SK-N-SH (cell line): Measurements from ENCODE around the gene LRIT3. TPM values are rescaled to one million over a fixed set of nuclear protein-coding genes. Genes with fewer than 3 reads are reported as not detected.

ENCODE experiments used
- CTCF ChIA-PET: fragments of 300-600, 350-600 bp; formaldehyde crosslinking; extraction: SDS; loops from one replicate; lab custom pipeline; 2021; lab: Yijun Ruan, JAX
- POLR2A ChIA-PET: fragments of 350-600 bp; sonication (Branson Sonifier 250); formaldehyde crosslinking; extraction: SDS; loops from one replicate; lab custom pipeline; 2020; ENCODE audit warnings: antibody characterized with exemption, inconsistent platforms; lab: Yijun Ruan, JAX
- DNase-seq: peaks from one replicate; pipeline ENCODE4 v3.0.0; 2012
- H2AFZ ChIP-seq: fragments of 200-600 bp; sonication (generic); 2 replicates; pipeline ENCODE4 v1.8.1; 2016; ENCODE audit warnings: antibody characterized with exemption, mild to moderate bottlenecking, low read depth
- H3F3A ChIP-seq: fragments of 200-600 bp; sonication (generic); replicated peaks from 2 replicates; pipeline ENCODE3; 2016; ENCODE audit warnings: antibody characterized with exemption, mild to moderate bottlenecking; ENCODE audit not compliant: insufficient read depth
- H3K27ac ChIP-seq, 2 experiments: fragments of 200-500 bp in 1 of 2; fragments of 200-600 bp in 1 of 2; sonication (Bioruptor generic) in 1 of 2; sonication (generic), shearing (Covaris generic) in 1 of 2; 2 replicates each; pipeline versions ENCODE4 v1.5.1 to v1.6.1; 2014 to 2016; ENCODE audit warnings: low read depth in 2 of 2, inconsistent platforms in 1 of 2, low read length in 1 of 2, mild to moderate bottlenecking in 1 of 2, mixed read lengths in 1 of 2
- H3K27me3 ChIP-seq: fragments of 200-600 bp; sonication (generic), shearing (Covaris generic); 2 replicates; pipeline ENCODE4 v1.6.1; 2016; ENCODE audit warnings: mixed run types; ENCODE audit not compliant: insufficient read depth
- H3K36me3 ChIP-seq, 2 experiments: fragments of 200-500 bp in 1 of 2; fragments of 200-600 bp in 1 of 2; sonication (Bioruptor generic) in 1 of 2; sonication (generic) in 1 of 2; replicated peaks in 1 of 2; 2 replicates each; pipeline versions ENCODE3 to v1.5.1; 2014 to 2016; ENCODE audit warnings: low read length in 1 of 2, mild to moderate bottlenecking in 1 of 2; ENCODE audit not compliant: insufficient read depth in 2 of 2, control insufficient read depth in 1 of 2
- H3K4me1 ChIP-seq, 2 experiments: fragments of 200-500 bp in 1 of 2; fragments of 200-600 bp in 1 of 2; sonication (Bioruptor generic) in 1 of 2; sonication (generic), shearing (Covaris generic) in 1 of 2; 2 replicates each; pipeline versions ENCODE4 v1.5.1 to v1.6.1; 2014 to 2016; ENCODE audit warnings: low read depth in 1 of 2, low read length in 1 of 2, mixed run types in 1 of 2; ENCODE audit not compliant: insufficient read depth in 2 of 2, control insufficient read depth in 1 of 2
- H3K4me2 ChIP-seq: fragments of 200-600 bp; sonication (generic), shearing (Covaris generic); 2 replicates; pipeline ENCODE4 v1.6.1; 2017; ENCODE audit warnings: mixed run types
- H3K4me3 ChIP-seq, 2 experiments: fragments of 200-500 bp in 1 of 2; fragments of 200-600 bp in 1 of 2; sonication (Bioruptor generic) in 1 of 2; sonication (generic), shearing (Covaris generic) in 1 of 2; 2 replicates each; pipeline versions ENCODE4 v1.5.1 to v1.8.1; 2014 to 2016; ENCODE audit warnings: low read depth in 2 of 2, inconsistent platforms in 1 of 2, low read length in 1 of 2, mild to moderate bottlenecking in 1 of 2, mixed read lengths in 1 of 2, moderate library complexity in 1 of 2
- H3K79me2 ChIP-seq: fragments of 200-600 bp; sonication (generic); 2 replicates; pipeline ENCODE4 v1.8.1; 2017; ENCODE audit warnings: mild to moderate bottlenecking; ENCODE audit not compliant: insufficient read depth
- H3K9ac ChIP-seq: fragments of 200-600 bp; sonication (generic); 2 replicates; pipeline ENCODE4 v1.6.1; 2017; ENCODE audit warnings: mixed run types
- H3K9me2 ChIP-seq: fragments of 200-600 bp; sonication (generic); 2 replicates; pipeline ENCODE4 v1.6.1; 2017; ENCODE audit warnings: mixed run types
- H3K9me3 ChIP-seq: fragments of 200-600 bp; sonication (generic); 2 replicates; pipeline ENCODE4 v1.6.1; 2017; ENCODE audit warnings: mixed run types, mild to moderate bottlenecking, moderate library complexity
- H4K20me1 ChIP-seq: fragments of 200-600 bp; sonication (generic); 2 replicates; pipeline ENCODE4 v1.6.1; 2017; ENCODE audit warnings: mild to moderate bottlenecking, mixed run types; ENCODE audit not compliant: insufficient read depth
- CHD2 ChIP-seq: fragments of 150-350 bp; IDR thresholded peaks from 2 replicates; pipeline ENCODE4 v1.6.1; 2018; ENCODE audit warnings: low read length; ENCODE audit not compliant: partially characterized antibody
- CTCF ChIP-seq: fragments of 200-600 bp; sonication (generic); IDR thresholded peaks from 2 replicates; pipeline ENCODE4 v1.6.1; 2017; ENCODE audit warnings: antibody characterized with exemption, mild to moderate bottlenecking, moderate library complexity
- ELF1 ChIP-seq: IDR thresholded peaks from 2 replicates; pipeline ENCODE4 v1.4.0; 2012
- EP300 ChIP-seq, 2 experiments: IDR thresholded peaks; 2 replicates each; pipeline versions ENCODE4 v1.4.0 to v1.6.1; 2012; ENCODE audit warnings: borderline replicate concordance in 1 of 2, low read depth in 1 of 2, low read length in 1 of 2
- EZH2phosphoT487 ChIP-seq: fragments of 200-600 bp; sonication (generic); IDR thresholded peaks from 2 replicates; pipeline ENCODE4 v1.6.1; 2017; ENCODE audit warnings: low read depth, mixed run types, mild to moderate bottlenecking, antibody characterized with exemption, moderate library complexity, borderline replicate concordance
- FOXM1 ChIP-seq: IDR thresholded peaks from 2 replicates; pipeline ENCODE4 v1.4.0; 2012; ENCODE audit warnings: low read depth, mild to moderate bottlenecking
- GABPA ChIP-seq: IDR thresholded peaks from 2 replicates; pipeline ENCODE4 v1.4.0; 2012; ENCODE audit warnings: low read depth, mild to moderate bottlenecking
- MAX ChIP-seq: IDR thresholded peaks from 2 replicates; pipeline ENCODE4 v1.4.0; 2012; ENCODE audit warnings: low read depth
- MEF2A ChIP-seq: IDR thresholded peaks from 2 replicates; pipeline ENCODE4 v1.4.0; 2012; ENCODE audit warnings: low read depth, borderline replicate concordance
- NRF1 ChIP-seq: IDR thresholded peaks from 2 replicates; pipeline ENCODE4 v1.6.1; 2012; ENCODE audit warnings: low read depth, mild to moderate bottlenecking, low read length
- RAD21 ChIP-seq: IDR thresholded peaks from 2 replicates; pipeline ENCODE4 v1.6.1; 2012; ENCODE audit warnings: mild to moderate bottlenecking, low read length
- REST ChIP-seq: IDR thresholded peaks from 2 replicates; pipeline ENCODE4 v1.6.1; 2012; ENCODE audit warnings: mild to moderate bottlenecking, low read depth, low read length, moderate library complexity
- RFX5 ChIP-seq: IDR thresholded peaks from 2 replicates; pipeline ENCODE4 v1.6.1; 2012; ENCODE audit warnings: mild to moderate bottlenecking, improper control_type of control experiment, low read length
- RXRA ChIP-seq: IDR thresholded peaks from 2 replicates; pipeline ENCODE4 v1.4.0; 2012; ENCODE audit warnings: low read depth, mild to moderate bottlenecking, borderline replicate concordance
- SMC3 ChIP-seq: IDR thresholded peaks from 2 replicates; pipeline ENCODE4 v1.6.1; 2012; ENCODE audit warnings: low read depth, low read length, improper control_type of control experiment
- TAF1 ChIP-seq: IDR thresholded peaks from 2 replicates; pipeline ENCODE4 v1.6.1; 2012; ENCODE audit warnings: low read depth, mild to moderate bottlenecking, low read length, moderate library complexity, borderline replicate concordance
- TEAD4 ChIP-seq: IDR thresholded peaks from 2 replicates; pipeline ENCODE4 v1.4.0; 2012; ENCODE audit warnings: mild to moderate bottlenecking, borderline replicate concordance; ENCODE audit not compliant: insufficient read depth
- USF1 ChIP-seq: IDR thresholded peaks from 2 replicates; pipeline ENCODE4 v1.4.0; 2012; ENCODE audit warnings: low read depth, borderline replicate concordance
- USF2 ChIP-seq: fragments of 150-350 bp; IDR thresholded peaks from 2 replicates; pipeline ENCODE4 v1.6.1; 2017; ENCODE audit warnings: antibody characterized with exemption, low read length, low read depth, borderline replicate concordance
- ZBTB33 ChIP-seq: IDR thresholded peaks from 2 replicates; pipeline ENCODE4 v1.4.0; 2012; ENCODE audit warnings: low read depth, borderline replicate concordance
- WGBS: methylation state at CpG from one replicate; pipeline ENCODE4 v1.1.6; 2017; ENCODE audit warnings: low lambda C conversion rate; 5-methylcytosine and 5-hydroxymethylcytosine counted together
- polyA plus RNA-seq, 3 experiments: library from polyadenylated mRNA; depleted of rRNA; stranded (reverse); fragments of >200 nt; gene quantifications; 2 replicates each; pipeline ENCODE4 v1.2.3, GENCODE V29; 2012

Gene LRIT3
- polyA plus RNA-seq, 1 of the 3 experiments (the other 2 are of a cell fraction), result not detected

- H3K9me2 ChIP-seq, result no peaks in the 10 kb centered on the region
- no peaks in the 10 kb centered on the region for H3K36me3 ChIP-seq
- 21% methylated on average over 7 of the region's 7 CpGs for WGBS
- no peak for TF ChIP-seq RXRA
- TF ChIP-seq SMC3, result no peak
- TF ChIP-seq USF1, result no peak
- TF ChIP-seq GABPA, result no peak
- TF ChIP-seq RAD21, result no peak
- no peak for TF ChIP-seq CTCF
- TF ChIP-seq ZBTB33, result no peak
- no peak for TF ChIP-seq FOXM1
- TF ChIP-seq USF2, result no peak
- TF ChIP-seq ELF1, result no peak
- no peak for TF ChIP-seq RFX5
- TF ChIP-seq TAF1, result no peak
- no peak for TF ChIP-seq EZH2phosphoT487
- TF ChIP-seq TEAD4, result no peak
- no peak for TF ChIP-seq MAX
- no peak for TF ChIP-seq REST
- no peak for TF ChIP-seq NRF1
- TF ChIP-seq CHD2, result no peak
- TF ChIP-seq MEF2A, result no peak
- TF ChIP-seq EP300 (IDR thresholded peaks at IDR 0.05; ENCODE audit: borderline replicate concordance in 1 of 2, low read depth in 1 of 2, low read length in 1 of 2), result no peak
- CTCF ChIA-PET, result interaction anchor here (0.8 kb wide), 1 partner anchor 22 kb away, joined by 3 read pairs; no protein-coding TSS in a partner anchor
- H3K4me2 ChIP-seq, result no peak overlapping the region
- H3K9me3 ChIP-seq, result no peaks in the 10 kb centered on the region
- H3K4me3 ChIP-seq, result no peak overlapping the region
- POLR2A ChIA-PET, result no interaction called here
- DNase-seq, result no peak
- H4K20me1 ChIP-seq, result no peaks in the 10 kb centered on the region
- no peak overlapping the region for H3K27ac ChIP-seq
- no peak overlapping the region for H3K9ac ChIP-seq
- no peaks in the 10 kb centered on the region for H3K4me1 ChIP-seq
- peaks cover 11% of the 10 kb centered on the region; the same call in 1 of the 2 replicates for H3K27me3 ChIP-seq
- H3F3A ChIP-seq, result no peaks in the 10 kb centered on the region
- H2AFZ ChIP-seq, result no peak overlapping the region
- no peaks in the 10 kb centered on the region for H3K79me2 ChIP-seq
Measured at GRCh38 chr4:109879636-109880314, 31.9 kb downstream of the LRIT3 start.
